Mesendoderm (in vitro differentiated cells): ENCODE measurements around the gene HTR2A.

Source experiments
- DNase-seq: peaks from one replicate; pipeline ENCODE4 v3.0.0; 2013
- H2AK5ac ChIP-seq: 2 replicates; pipeline ENCODE4 v1.6.1; 2013; ENCODE audit warnings: low read length, inconsistent platforms
- H2BK120ac ChIP-seq: 2 replicates; pipeline ENCODE4 v1.6.1; 2013; ENCODE audit warnings: low read depth, mild to moderate bottlenecking, low read length, moderate library complexity, mixed read lengths
- H2BK15ac ChIP-seq: replicated peaks from 2 replicates; pipeline ENCODE4 v1.6.1; 2013; ENCODE audit warnings: low read depth, mild to moderate bottlenecking, moderate library complexity
- H2BK5ac ChIP-seq: 2 replicates; pipeline ENCODE4 v1.6.1; 2013; ENCODE audit warnings: low read length, inconsistent platforms
- H3K18ac ChIP-seq: 2 replicates; pipeline ENCODE4 v1.6.1; 2013; ENCODE audit warnings: mild to moderate bottlenecking, low read length, mixed read lengths
- H3K23ac ChIP-seq: one replicate; pipeline ENCODE4 v1.6.1; 2013; ENCODE audit warnings: low read length
- H3K27ac ChIP-seq: 2 replicates; pipeline ENCODE4 v1.5.1; 2013; ENCODE audit warnings: low read depth, mild to moderate bottlenecking, inconsistent platforms, low read length, moderate library complexity
- H3K27me3 ChIP-seq: 2 replicates; pipeline ENCODE4 v1.6.1; 2013; ENCODE audit warnings: low read length, control low read depth, mild to moderate bottlenecking, inconsistent platforms; ENCODE audit not compliant: insufficient read depth, poor library complexity
- H3K36me3 ChIP-seq: 2 replicates; pipeline ENCODE4 v1.6.1; 2013; ENCODE audit warnings: low read length, inconsistent platforms; ENCODE audit not compliant: control insufficient read depth, insufficient read depth
- H3K4ac ChIP-seq: one replicate; pipeline ENCODE4 v1.6.1; 2013; ENCODE audit warnings: low read depth, mild to moderate bottlenecking, low read length, moderate library complexity
- H3K4me1 ChIP-seq: 2 replicates; pipeline ENCODE4 v1.6.1; 2013; ENCODE audit warnings: low read depth, low read length, inconsistent platforms; ENCODE audit not compliant: control insufficient read depth
- H3K4me2 ChIP-seq: 2 replicates; pipeline ENCODE4 v1.6.1; 2013; ENCODE audit warnings: low read length
- H3K4me3 ChIP-seq: 2 replicates; pipeline ENCODE4 v1.5.1; 2013; ENCODE audit warnings: mild to moderate bottlenecking, low read length
- H3K56ac ChIP-seq: one replicate; pipeline ENCODE4 v1.6.1; 2013; ENCODE audit warnings: low read length
- H3K79me1 ChIP-seq: 2 replicates; pipeline ENCODE4 v1.6.1; 2013; ENCODE audit warnings: low read length, inconsistent platforms
- H3K79me2 ChIP-seq: 2 replicates; pipeline ENCODE4 v1.6.1; 2013; ENCODE audit warnings: mild to moderate bottlenecking, low read length; ENCODE audit not compliant: control insufficient read depth, insufficient read depth
- H3K9ac ChIP-seq: 2 replicates; pipeline ENCODE4 v1.6.1; 2013; ENCODE audit warnings: low read length, inconsistent platforms
- H4K5ac ChIP-seq: one replicate; pipeline ENCODE4 v1.6.1; 2013; ENCODE audit warnings: low read length
- H4K8ac ChIP-seq: one replicate; pipeline ENCODE4 v1.6.1; 2013; ENCODE audit warnings: low read depth, mild to moderate bottlenecking, control low read depth, low read length, moderate library complexity
- WGBS: extraction: QIAGEN DNeasy Blood & Tissue Kit; methylation state at CpG from one replicate; pipeline ENCODE4 v1.1.7; 2013; ENCODE audit warnings: low lambda C conversion rate, missing lambda C conversion rate; ENCODE audit not compliant: insufficient coverage; ENCODE audit errors: extremely low coverage; 5-methylcytosine and 5-hydroxymethylcytosine counted together

HTR2A gene

DNA sequence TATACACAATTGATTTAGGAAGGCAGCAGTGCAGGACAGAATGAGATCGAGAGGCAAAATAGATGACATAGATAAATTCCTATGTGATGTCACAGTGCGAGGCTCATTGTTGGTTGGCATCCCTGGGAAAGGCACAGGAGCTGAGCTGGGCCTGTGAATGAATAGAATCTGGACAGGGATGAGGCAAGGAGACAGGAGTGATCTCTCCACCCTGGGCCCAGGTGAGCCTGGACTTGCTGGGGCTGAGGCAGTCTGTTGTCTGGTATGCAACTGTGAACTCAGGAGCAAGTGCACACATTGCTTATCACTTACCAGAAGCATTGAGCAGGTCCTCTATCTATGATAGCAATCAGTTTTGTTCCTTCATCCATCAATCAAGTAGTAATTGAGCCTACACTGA lies 51.7 kb downstream of the HTR2A start:
- Histone ChIP-seq H3K27me3 (no peaks in the 10 kb centered on the region), H4K5ac (no peak overlapping the region), H2BK15ac (no peak overlapping the region), H2BK5ac (no peak overlapping the region), H3K18ac (no peak overlapping the region), H2BK120ac (no peak overlapping the region), H3K4me2 (no peak overlapping the region), H3K79me2 (no peaks in the 10 kb centered on the region), H3K4ac (no peak overlapping the region), H3K79me1 (no peaks in the 10 kb centered on the region), H4K8ac (no peak overlapping the region), H3K9ac (no peak overlapping the region), H3K27ac (no peak overlapping the region), H3K23ac (no peak overlapping the region), H2AK5ac (no peak overlapping the region), H3K4me3 (no peak overlapping the region), H3K56ac (no peak overlapping the region), H3K36me3 (no peaks in the 10 kb centered on the region), H3K4me1 (no peaks in the 10 kb centered on the region)
- DNase-seq = no peak
- no CpG with 5 or more reads among the region's 2 CpGs for WGBS

DNA sequence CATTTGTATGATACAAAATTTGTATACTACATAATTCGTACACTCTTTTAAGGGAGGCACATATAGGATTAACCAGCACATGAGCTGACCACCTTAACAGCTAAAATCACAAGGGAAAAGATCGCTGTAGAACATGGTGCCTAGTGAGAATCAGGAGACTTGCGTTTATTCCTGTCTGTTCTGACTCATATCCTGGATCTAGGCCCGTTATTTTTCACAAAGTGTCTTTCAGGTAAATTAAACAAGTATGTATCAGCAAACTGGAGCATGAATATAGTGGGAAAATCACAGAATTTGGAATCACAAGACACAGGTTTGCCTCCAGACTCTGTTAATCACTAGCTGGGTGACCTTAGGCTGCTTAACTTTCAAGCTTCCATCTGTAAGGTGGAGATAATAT lies 52.4 kb downstream of the HTR2A start:
- Histone ChIP-seq H2BK120ac (no peak overlapping the region), H2AK5ac (no peak overlapping the region), H3K56ac (no peak overlapping the region), H3K4me2 (no peak overlapping the region), H3K36me3 (no peaks in the 10 kb centered on the region), H3K27ac (no peak overlapping the region), H3K4me1 (no peaks in the 10 kb centered on the region), H3K9ac (no peak overlapping the region), H3K79me2 (no peaks in the 10 kb centered on the region), H4K5ac (no peak overlapping the region), H2BK5ac (no peak overlapping the region), H3K4ac (no peak overlapping the region), H2BK15ac (no peak overlapping the region), H3K23ac (no peak overlapping the region), H4K8ac (no peak overlapping the region), H3K18ac (no peak overlapping the region), H3K79me1 (no peaks in the 10 kb centered on the region), H3K27me3 (no peaks in the 10 kb centered on the region), H3K4me3 (no peak overlapping the region)
- WGBS = no CpG with 5 or more reads among the region's 4 CpGs
- DNase-seq = no peak

DNA sequence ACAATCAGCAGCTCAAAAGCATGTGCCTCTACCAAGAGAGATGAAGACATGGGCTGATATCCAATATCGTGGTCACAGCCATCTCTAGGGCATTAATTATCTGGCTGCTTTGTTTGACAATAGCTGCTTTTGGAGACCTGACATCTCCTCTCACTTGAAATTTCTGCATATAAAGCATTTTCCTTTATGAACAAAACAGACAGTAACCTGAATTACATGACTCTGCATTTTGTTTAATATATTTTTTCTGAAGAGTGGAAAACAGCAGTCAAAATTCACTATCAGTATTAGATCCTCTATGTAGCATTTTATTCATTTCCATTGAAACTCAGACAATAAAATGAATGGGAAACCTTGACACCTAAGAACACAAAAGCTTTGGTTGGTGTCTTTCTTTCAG lies 57.5 kb downstream of the HTR2A start:
- WGBS = no CpG with 5 or more reads among the region's 1 CpG

DNA sequence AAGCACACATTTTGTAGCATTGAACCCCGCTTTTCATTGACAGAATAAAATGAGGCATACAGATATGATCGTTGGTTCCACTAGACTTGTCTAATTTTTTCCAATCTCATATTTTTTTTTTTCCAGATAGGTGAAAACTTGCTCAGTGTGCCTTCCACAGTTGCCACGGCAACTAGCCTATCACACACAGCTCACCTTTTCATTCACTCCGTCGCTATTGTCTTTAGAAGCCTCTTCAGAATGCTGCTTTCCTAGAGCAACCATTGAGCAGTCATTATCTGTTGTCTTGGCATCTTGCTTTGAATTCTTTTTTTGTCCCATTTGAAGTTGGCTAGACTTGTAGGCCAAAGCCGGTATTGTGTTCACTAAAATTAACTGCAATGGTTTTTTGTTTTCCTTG lies 62.2 kb downstream of the HTR2A start:
- H3K9ac ChIP-seq = no peak overlapping the region
- no peaks in the 10 kb centered on the region for H3K79me2 ChIP-seq
- no peak overlapping the region for H3K4me3 ChIP-seq
- WGBS = no CpG with 5 or more reads among the region's 6 CpGs
- no peaks in the 10 kb centered on the region for H3K27me3 ChIP-seq
- H3K27ac ChIP-seq = no peak overlapping the region
- H4K5ac ChIP-seq = no peak overlapping the region
- no peak overlapping the region for H3K18ac ChIP-seq
- no peak overlapping the region for H3K23ac ChIP-seq
- H2BK5ac ChIP-seq = no peak overlapping the region
- H4K8ac ChIP-seq = no peak overlapping the region
- no peak overlapping the region for H2AK5ac ChIP-seq
- no peak overlapping the region for H3K4me2 ChIP-seq
- no peaks in the 10 kb centered on the region for H3K36me3 ChIP-seq
- no peak overlapping the region for H2BK15ac ChIP-seq
- H3K4ac ChIP-seq = no peak overlapping the region
- no peak overlapping the region for H3K56ac ChIP-seq
- no peak overlapping the region for H2BK120ac ChIP-seq
- no peaks in the 10 kb centered on the region for H3K79me1 ChIP-seq
- H3K4me1 ChIP-seq = no peaks in the 10 kb centered on the region
- peak; percentile 30 for DNase-seq

More for the DNA sequence above, 57.5 kb downstream of the HTR2A start:
- no peak overlapping the region for H4K5ac ChIP-seq
- no peak overlapping the region for H3K23ac ChIP-seq
- H2BK5ac ChIP-seq = no peak overlapping the region
- no peak overlapping the region for H2BK15ac ChIP-seq
- no peak overlapping the region for H3K27ac ChIP-seq
- no peak overlapping the region for H3K4me3 ChIP-seq
- H3K27me3 ChIP-seq = no peaks in the 10 kb centered on the region
- no peak overlapping the region for H4K8ac ChIP-seq
- H3K9ac ChIP-seq = no peak overlapping the region
- no peaks in the 10 kb centered on the region for H3K4me1 ChIP-seq
- DNase-seq = no peak
- no peaks in the 10 kb centered on the region for H3K79me2 ChIP-seq
- H3K18ac ChIP-seq = no peak overlapping the region
- H3K56ac ChIP-seq = no peak overlapping the region
- no peak overlapping the region for H3K4me2 ChIP-seq
- H3K4ac ChIP-seq = no peak overlapping the region
- no peaks in the 10 kb centered on the region for H3K79me1 ChIP-seq
- H2BK120ac ChIP-seq = no peak overlapping the region
- no peak overlapping the region for H2AK5ac ChIP-seq
- no peaks in the 10 kb centered on the region for H3K36me3 ChIP-seq

DNA sequence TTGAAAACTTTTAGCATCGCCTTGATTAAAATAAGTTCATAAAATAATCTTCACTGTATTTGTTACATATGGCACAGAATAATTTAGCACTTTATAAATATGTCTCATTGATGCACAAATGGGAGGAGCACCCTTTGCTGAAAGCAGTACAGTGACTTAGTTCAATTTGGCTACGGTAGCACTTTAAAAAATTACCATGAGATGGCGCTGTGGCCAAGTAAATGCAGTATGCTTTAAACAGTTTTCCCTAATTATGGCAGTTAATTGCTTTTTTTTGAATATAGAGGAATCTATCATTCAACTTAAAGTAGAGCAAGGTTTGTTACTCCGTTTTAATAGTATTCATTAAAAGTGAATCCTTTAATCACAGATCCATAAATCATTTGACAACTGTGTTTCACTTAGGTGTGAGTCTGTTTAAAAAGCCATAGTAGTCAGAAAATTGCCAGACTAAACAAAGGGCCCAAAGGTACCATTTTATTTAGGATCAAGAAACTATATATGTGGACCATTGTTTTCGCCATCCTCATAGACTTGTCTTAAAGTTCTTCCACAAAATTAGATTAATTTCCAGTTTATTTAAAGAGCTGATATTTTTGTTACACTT lies 65.2 kb downstream of the HTR2A start:
- Histone ChIP-seq H3K4me1 (no peaks in the 10 kb centered on the region), H3K4me3 (no peak overlapping the region), H3K4ac (no peak overlapping the region), H3K27ac (no peak overlapping the region), H4K8ac (no peak overlapping the region), H3K4me2 (no peak overlapping the region), H4K5ac (no peak overlapping the region), H3K9ac (no peak overlapping the region), H3K79me1 (no peaks in the 10 kb centered on the region), H2BK5ac (no peak overlapping the region), H3K56ac (no peak overlapping the region), H2BK120ac (no peak overlapping the region), H3K23ac (no peak overlapping the region), H2BK15ac (no peak overlapping the region), H3K18ac (no peak overlapping the region), H3K79me2 (no peaks in the 10 kb centered on the region), H2AK5ac (no peak overlapping the region), H3K36me3 (no peaks in the 10 kb centered on the region), H3K27me3 (no peaks in the 10 kb centered on the region)
- DNase-seq = peak; percentile 45
- no CpG with 5 or more reads among the region's 5 CpGs for WGBS

DNA sequence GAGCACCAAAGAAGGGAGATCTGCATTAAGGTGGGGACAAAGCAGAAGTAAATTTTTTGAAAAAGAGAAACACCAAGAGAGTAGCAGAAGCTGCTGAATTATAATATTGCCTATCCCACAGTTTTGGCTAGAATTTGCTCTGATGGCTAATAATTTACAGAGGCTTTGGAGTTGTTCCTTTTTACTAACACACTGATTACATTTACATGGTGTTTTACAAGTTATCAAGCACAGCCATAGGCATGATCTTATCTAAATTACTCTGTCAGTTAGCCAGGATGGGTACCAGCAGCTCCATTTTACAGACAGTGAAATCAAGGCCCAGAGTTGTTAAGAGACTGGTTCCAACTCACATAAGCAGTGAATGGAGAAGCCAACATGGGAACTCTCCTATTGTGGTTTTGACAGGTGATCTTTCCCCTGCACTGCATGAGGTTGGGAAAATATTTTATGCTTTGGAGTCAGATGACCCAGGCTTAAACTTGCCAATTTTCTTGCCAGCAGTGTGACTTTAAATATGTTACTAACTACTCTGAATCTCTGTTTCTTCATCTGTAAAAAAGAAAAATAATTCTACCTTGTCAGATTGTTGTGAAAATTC lies 66.3 kb downstream of the HTR2A start:
- Histone ChIP-seq H2BK120ac (no peak overlapping the region), H3K18ac (no peak overlapping the region), H3K56ac (no peak overlapping the region), H3K79me2 (no peaks in the 10 kb centered on the region), H3K27me3 (no peaks in the 10 kb centered on the region), H4K5ac (no peak overlapping the region), H4K8ac (no peak overlapping the region), H2BK5ac (no peak overlapping the region), H3K79me1 (no peaks in the 10 kb centered on the region), H3K4me3 (no peak overlapping the region), H3K27ac (no peak overlapping the region), H3K9ac (no peak overlapping the region), H3K4me2 (no peak overlapping the region), H3K36me3 (no peaks in the 10 kb centered on the region), H3K4ac (no peak overlapping the region), H2AK5ac (no peak overlapping the region), H3K4me1 (no peaks in the 10 kb centered on the region), H3K23ac (no peak overlapping the region), H2BK15ac (no peak overlapping the region)
- DNase-seq = no peak
